Measurements from ENCODE around the gene RAPGEF3. TPM values are rescaled to one million over a fixed set of nuclear protein-coding genes. Genes with fewer than 3 reads are reported as not detected.
A peak's percentile ranks its signal among the peaks of the same experiment; 100 is the strongest.

The RAPGEF3 gene
- total and polyA plus RNA-seq, 2 of the 13 experiments (the other 11 are each of a cell fraction or from before 2014, with no cell fraction given), result 0.07 TPM

GRCh38 chr12:47767216-47767724 is 8.6 kb upstream of the RAPGEF3 start:
- in situ Hi-C loops (cut with HindIII; ENCODE audit: extremely low pct_ligation_motif_present, low pct_unique_long_range_greater_than_20kb), result no loop called here
- Histone ChIP-seq H3K9me3 (ENCODE audit: low read length) (no peaks in the 10 kb centered on the region), H3K79me2 (ENCODE audit: insufficient read depth, low read length) (no peaks in the 10 kb centered on the region), H3K27ac (ENCODE audit: extremely low read length, insufficient read depth, low read length) (no peak overlapping the region), H3K4me3 (replicated peaks in 1 of 3; ENCODE audit: insufficient read depth in 1 of 3, low read depth in 2 of 3, low read length in 3 of 3) (no peak overlapping the region), H3K4me1 (ENCODE audit: insufficient read depth, low read length) (peaks cover 39% of the 10 kb centered on the region), H3K27me3 (ENCODE audit: control insufficient read depth in 1 of 2, insufficient read depth in 2 of 2, low read length in 2 of 2) (peaks cover 4 to 19% of the 10 kb centered on the region in 2 experiments; a peak in 3 of 5 replicates), H3K9ac (ENCODE audit: insufficient read depth, low read depth, low read length) (no peak overlapping the region), H3K36me3 (replicated peaks in 1 of 2; ENCODE audit: control insufficient read depth in 1 of 2, insufficient read depth in 2 of 2, low read length in 2 of 2) (no peaks in the 10 kb centered on the region), H2AFZ (ENCODE audit: low read length) (no peak overlapping the region), H3K4me2 (ENCODE audit: low read depth, low read length) (no peak overlapping the region), H4K20me1 (ENCODE audit: insufficient read depth, low read length) (no peaks in the 10 kb centered on the region)
- BruUV-seq (replicated peaks), result no TSS peak
- FAIRE-seq (no peak), ATAC-seq (peak; percentile 39), DNase-seq (ENCODE audit: low spot score) (peak; percentile 53)
- ChIA-PET POLR2A (no interaction called here), CTCF (ENCODE audit: low intra/inter-chr PET ratio, low total read pairs) (interaction anchor here (0.7 to 2.0 kb wide), 5 partner anchors 9 to 52 kb away, joined by 3 to 16 read pairs (median 4); partner anchors contain the start of gene RAPGEF3)
- TF ChIP-seq ZNF768 (CRISPR knock-in tag; IDR thresholded peaks at IDR 0.05) (no peak), SRSF1 (optimal IDR thresholded peaks at IDR 0.05; ENCODE audit: low read depth, low read length) (no peak), CTCF (CRISPR knock-in tag; IDR thresholded peaks at IDR 0.05) (peak; percentile 68), ZNF781 (CRISPR knock-in tag; IDR thresholded peaks at IDR 0.05; ENCODE audit: borderline replicate concordance, not compliant biosample characterization) (no peak), STAG1 (CRISPR knock-in tag; IDR thresholded peaks at IDR 0.05) (peak; percentile 56), CREBL2 (CRISPR knock-in tag; IDR thresholded peaks at IDR 0.05; ENCODE audit: borderline replicate concordance) (no peak), ZNF800 (CRISPR knock-in tag; IDR thresholded peaks at IDR 0.05) (no peak), HDAC1 (CRISPR knock-in tag; IDR thresholded peaks at IDR 0.05) (no peak), ZNF275 (CRISPR knock-in tag; IDR thresholded peaks at IDR 0.05; ENCODE audit: borderline replicate concordance) (no peak), DDIT3 (CRISPR knock-in tag; IDR thresholded peaks at IDR 0.05) (no peak), ZNF775 (CRISPR knock-in tag; IDR thresholded peaks at IDR 0.05; ENCODE audit: borderline replicate concordance) (no peak), ZNF335 (CRISPR knock-in tag; IDR thresholded peaks at IDR 0.05) (no peak), THAP8 (CRISPR knock-in tag; IDR thresholded peaks at IDR 0.05; ENCODE audit: borderline replicate concordance) (no peak), CSRNP1 (CRISPR knock-in tag; IDR thresholded peaks at IDR 0.05) (no peak), NR3C1 (CRISPR knock-in tag; IDR thresholded peaks at IDR 0.05) (no peak), ZBTB38 (CRISPR knock-in tag; IDR thresholded peaks at IDR 0.05) (no peak)
- WGBS (ENCODE audit: low lambda C conversion rate), result 26% methylated on average over 4 of the region's 4 CpGs
- intact Hi-C loops (cut with micrococcal nuclease; ENCODE audit: unreplicated experiment), result no loop called here
